Mesendoderm (in vitro differentiated cells): ENCODE data around the gene PTCHD1.

Experiments used
- DNase-seq: peaks from one replicate; pipeline ENCODE4 v3.0.0; 2013
- H2AK5ac ChIP-seq: 2 replicates; pipeline ENCODE4 v1.6.1; 2013; ENCODE audit warnings: low read length, inconsistent platforms
- H2BK120ac ChIP-seq: 2 replicates; pipeline ENCODE4 v1.6.1; 2013; ENCODE audit warnings: low read depth, mild to moderate bottlenecking, low read length, moderate library complexity, mixed read lengths
- H2BK15ac ChIP-seq: replicated peaks from 2 replicates; pipeline ENCODE4 v1.6.1; 2013; ENCODE audit warnings: low read depth, mild to moderate bottlenecking, moderate library complexity
- H2BK5ac ChIP-seq: 2 replicates; pipeline ENCODE4 v1.6.1; 2013; ENCODE audit warnings: low read length, inconsistent platforms
- H3K18ac ChIP-seq: 2 replicates; pipeline ENCODE4 v1.6.1; 2013; ENCODE audit warnings: mild to moderate bottlenecking, low read length, mixed read lengths
- H3K23ac ChIP-seq: one replicate; pipeline ENCODE4 v1.6.1; 2013; ENCODE audit warnings: low read length
- H3K27ac ChIP-seq: 2 replicates; pipeline ENCODE4 v1.5.1; 2013; ENCODE audit warnings: low read depth, mild to moderate bottlenecking, inconsistent platforms, low read length, moderate library complexity
- H3K27me3 ChIP-seq: 2 replicates; pipeline ENCODE4 v1.6.1; 2013; ENCODE audit warnings: low read length, control low read depth, mild to moderate bottlenecking, inconsistent platforms; ENCODE audit not compliant: insufficient read depth, poor library complexity
- H3K36me3 ChIP-seq: 2 replicates; pipeline ENCODE4 v1.6.1; 2013; ENCODE audit warnings: low read length, inconsistent platforms; ENCODE audit not compliant: control insufficient read depth, insufficient read depth
- H3K4ac ChIP-seq: one replicate; pipeline ENCODE4 v1.6.1; 2013; ENCODE audit warnings: low read depth, mild to moderate bottlenecking, low read length, moderate library complexity
- H3K4me1 ChIP-seq: 2 replicates; pipeline ENCODE4 v1.6.1; 2013; ENCODE audit warnings: low read depth, low read length, inconsistent platforms; ENCODE audit not compliant: control insufficient read depth
- H3K4me2 ChIP-seq: 2 replicates; pipeline ENCODE4 v1.6.1; 2013; ENCODE audit warnings: low read length
- H3K4me3 ChIP-seq: 2 replicates; pipeline ENCODE4 v1.5.1; 2013; ENCODE audit warnings: mild to moderate bottlenecking, low read length
- H3K56ac ChIP-seq: one replicate; pipeline ENCODE4 v1.6.1; 2013; ENCODE audit warnings: low read length
- H3K79me1 ChIP-seq: 2 replicates; pipeline ENCODE4 v1.6.1; 2013; ENCODE audit warnings: low read length, inconsistent platforms
- H3K79me2 ChIP-seq: 2 replicates; pipeline ENCODE4 v1.6.1; 2013; ENCODE audit warnings: mild to moderate bottlenecking, low read length; ENCODE audit not compliant: control insufficient read depth, insufficient read depth
- H3K9ac ChIP-seq: 2 replicates; pipeline ENCODE4 v1.6.1; 2013; ENCODE audit warnings: low read length, inconsistent platforms
- H4K5ac ChIP-seq: one replicate; pipeline ENCODE4 v1.6.1; 2013; ENCODE audit warnings: low read length
- H4K8ac ChIP-seq: one replicate; pipeline ENCODE4 v1.6.1; 2013; ENCODE audit warnings: low read depth, mild to moderate bottlenecking, control low read depth, low read length, moderate library complexity
- WGBS: extraction: QIAGEN DNeasy Blood & Tissue Kit; methylation state at CpG from one replicate; pipeline ENCODE4 v1.1.7; 2013; ENCODE audit warnings: low lambda C conversion rate, missing lambda C conversion rate; ENCODE audit not compliant: insufficient coverage; ENCODE audit errors: extremely low coverage; 5-methylcytosine and 5-hydroxymethylcytosine counted together

PTCHD1 gene

GRCh38 chrX:23366914-23367313 is 32.3 kb downstream of the PTCHD1 start:
- no peak overlapping the region for H3K9ac ChIP-seq
- H3K27me3 ChIP-seq = no peaks in the 10 kb centered on the region
- H3K79me1 ChIP-seq = no peaks in the 10 kb centered on the region
- no peak overlapping the region for H4K5ac ChIP-seq
- no peak for DNase-seq
- no peak overlapping the region for H3K4ac ChIP-seq
- no peak overlapping the region for H3K27ac ChIP-seq
- H3K56ac ChIP-seq = no peak overlapping the region
- no peak overlapping the region for H3K18ac ChIP-seq
- H3K23ac ChIP-seq = no peak overlapping the region
- no peak overlapping the region for H3K4me3 ChIP-seq
- H2BK15ac ChIP-seq = no peak overlapping the region
- no peaks in the 10 kb centered on the region for H3K79me2 ChIP-seq
- WGBS = no CpG with 5 or more reads among the region's 4 CpGs
- H3K4me1 ChIP-seq = no peaks in the 10 kb centered on the region
- no peak overlapping the region for H2AK5ac ChIP-seq
- H4K8ac ChIP-seq = no peak overlapping the region
- no peaks in the 10 kb centered on the region for H3K36me3 ChIP-seq
- H2BK5ac ChIP-seq = no peak overlapping the region
- H3K4me2 ChIP-seq = no peak overlapping the region
- no peak overlapping the region for H2BK120ac ChIP-seq

- H2BK120ac ChIP-seq = no peak overlapping the region
- no peak overlapping the region for H4K8ac ChIP-seq
- no peaks in the 10 kb centered on the region for H3K79me1 ChIP-seq
- H3K4me1 ChIP-seq = no peaks in the 10 kb centered on the region
- H3K56ac ChIP-seq = no peak overlapping the region
- no peaks in the 10 kb centered on the region for H3K79me2 ChIP-seq
- H2AK5ac ChIP-seq = no peak overlapping the region
- H4K5ac ChIP-seq = no peak overlapping the region
- no peak overlapping the region for H2BK5ac ChIP-seq
- no peaks in the 10 kb centered on the region for H3K36me3 ChIP-seq
- no peak for DNase-seq
- no peak overlapping the region for H3K18ac ChIP-seq
- no peak overlapping the region for H3K4me3 ChIP-seq
- no peak overlapping the region for H3K23ac ChIP-seq
- H3K27ac ChIP-seq = no peak overlapping the region
- H3K9ac ChIP-seq = no peak overlapping the region
- no CpG with 5 or more reads among the region's 6 CpGs for WGBS
- H3K4me2 ChIP-seq = no peak overlapping the region
- no peak overlapping the region for H2BK15ac ChIP-seq
- H3K27me3 ChIP-seq = no peaks in the 10 kb centered on the region
- no peak overlapping the region for H3K4ac ChIP-seq
Observed at GRCh38 chrX:23369027-23369426, 34.4 kb downstream of the PTCHD1 start.

- H3K4me3 ChIP-seq = no peak overlapping the region
- H2AK5ac ChIP-seq = no peak overlapping the region
- H3K4me1 ChIP-seq = no peaks in the 10 kb centered on the region
- no peak overlapping the region for H3K18ac ChIP-seq
- no peak overlapping the region for H2BK120ac ChIP-seq
- H4K5ac ChIP-seq = no peak overlapping the region
- no peaks in the 10 kb centered on the region for H3K79me2 ChIP-seq
- no peak overlapping the region for H3K56ac ChIP-seq
- H3K9ac ChIP-seq = no peak overlapping the region
- no CpG with 5 or more reads among the region's 5 CpGs for WGBS
- no peak overlapping the region for H2BK5ac ChIP-seq
- H4K8ac ChIP-seq = no peak overlapping the region
- no peaks in the 10 kb centered on the region for H3K36me3 ChIP-seq
- H3K23ac ChIP-seq = no peak overlapping the region
- H3K27me3 ChIP-seq = no peaks in the 10 kb centered on the region
- no peaks in the 10 kb centered on the region for H3K79me1 ChIP-seq
- H3K4me2 ChIP-seq = no peak overlapping the region
- no peak for DNase-seq
- H2BK15ac ChIP-seq = no peak overlapping the region
- H3K4ac ChIP-seq = no peak overlapping the region
- H3K27ac ChIP-seq = no peak overlapping the region
Observed at GRCh38 chrX:23372220-23372902, 37.7 kb downstream of the PTCHD1 start.

GRCh38 chrX:23373129-23373804 is 38.6 kb downstream of the PTCHD1 start:
- Histone ChIP-seq H3K27me3 (no peaks in the 10 kb centered on the region), H3K56ac (no peak overlapping the region), H2AK5ac (no peak overlapping the region), H4K8ac (no peak overlapping the region), H3K27ac (no peak overlapping the region), H3K4me2 (no peak overlapping the region), H4K5ac (no peak overlapping the region), H2BK5ac (no peak overlapping the region), H3K23ac (no peak overlapping the region), H3K36me3 (no peaks in the 10 kb centered on the region), H3K4me3 (no peak overlapping the region), H2BK120ac (no peak overlapping the region), H3K9ac (no peak overlapping the region), H3K18ac (no peak overlapping the region), H3K4ac (no peak overlapping the region), H3K4me1 (no peaks in the 10 kb centered on the region), H3K79me1 (no peaks in the 10 kb centered on the region), H3K79me2 (no peaks in the 10 kb centered on the region), H2BK15ac (no peak overlapping the region)
- DNase-seq = no peak
- no CpG with 5 or more reads among the region's 5 CpGs for WGBS

- no peak overlapping the region for H3K27ac ChIP-seq
- H3K18ac ChIP-seq = no peak overlapping the region
- no peak overlapping the region for H2BK15ac ChIP-seq
- H4K5ac ChIP-seq = no peak overlapping the region
- H3K79me1 ChIP-seq = no peaks in the 10 kb centered on the region
- H3K4me1 ChIP-seq = no peaks in the 10 kb centered on the region
- no peak overlapping the region for H2BK120ac ChIP-seq
- no peak overlapping the region for H3K4ac ChIP-seq
- DNase-seq = no peak
- no peak overlapping the region for H4K8ac ChIP-seq
- no peak overlapping the region for H2AK5ac ChIP-seq
- no peaks in the 10 kb centered on the region for H3K79me2 ChIP-seq
- no peak overlapping the region for H3K4me2 ChIP-seq
- no peak overlapping the region for H3K4me3 ChIP-seq
- WGBS = no CpG with 5 or more reads among the region's 4 CpGs
- H3K36me3 ChIP-seq = no peaks in the 10 kb centered on the region
- no peak overlapping the region for H3K9ac ChIP-seq
- H2BK5ac ChIP-seq = no peak overlapping the region
- no peak overlapping the region for H3K56ac ChIP-seq
- no peaks in the 10 kb centered on the region for H3K27me3 ChIP-seq
- no peak overlapping the region for H3K23ac ChIP-seq
Observed at GRCh38 chrX:23374291-23374690, 39.6 kb downstream of the PTCHD1 start.
